GM19467 (cell line): Measurements from ENCODE around the gene ZBTB18.

Experiments
- ATAC-seq: cut with Tn5 transposase; IDR thresholded peaks from one replicate; pipeline ENCODE4 v1.9.1; 2021; ENCODE audit warnings: mild to moderate bottlenecking, moderate library complexity; ENCODE audit not compliant: unreplicated experiment

The ZBTB18 gene

DNA sequence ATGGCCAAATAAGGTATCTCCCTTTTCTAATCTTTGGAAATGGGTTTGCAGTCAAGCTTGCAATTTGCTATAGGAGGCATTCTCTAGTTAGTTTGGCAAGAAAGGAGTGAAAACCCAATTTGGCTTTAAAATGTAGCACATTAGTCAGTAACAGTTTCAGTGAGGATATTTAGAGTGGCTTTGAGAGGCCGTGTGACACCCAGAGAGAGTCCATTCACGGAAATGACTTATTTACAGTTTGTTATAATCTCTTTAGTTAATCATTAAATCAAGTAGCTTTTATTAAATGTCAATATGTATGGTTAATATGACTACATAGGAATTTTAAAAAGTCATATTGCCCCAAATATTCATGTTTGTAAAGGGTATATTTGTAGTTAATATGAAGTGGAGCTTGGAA lies 9.6 kb downstream of the ZBTB18 start:
- no peak for ATAC-seq

DNA sequence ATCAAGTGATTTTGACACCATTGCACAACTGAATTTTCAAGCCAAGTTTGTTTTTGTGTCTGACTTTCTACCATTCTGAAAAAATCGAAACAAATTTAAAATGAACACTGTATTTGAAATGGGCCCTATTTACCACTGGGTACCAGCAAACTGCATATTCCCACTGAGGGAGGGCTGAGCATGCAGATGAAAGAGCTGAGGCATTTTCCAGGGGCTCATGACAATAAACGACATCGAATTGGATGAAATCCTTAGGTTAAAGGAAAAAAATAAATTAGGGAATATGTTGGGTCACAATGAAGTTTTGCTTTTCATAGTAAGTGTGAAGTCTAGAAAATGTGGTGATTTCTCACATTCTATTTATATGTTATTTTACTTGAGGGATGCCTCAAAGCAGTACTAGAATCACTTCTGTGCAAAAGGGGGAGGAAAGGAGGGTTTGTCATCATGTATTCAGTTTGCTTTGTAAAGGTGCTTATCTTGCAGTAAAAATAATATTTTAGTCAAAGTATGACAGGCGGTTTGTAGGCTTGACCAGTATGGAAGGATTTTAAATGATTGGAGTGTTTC lies 11.2 kb downstream of the ZBTB18 start:
- ATAC-seq = no peak

DNA sequence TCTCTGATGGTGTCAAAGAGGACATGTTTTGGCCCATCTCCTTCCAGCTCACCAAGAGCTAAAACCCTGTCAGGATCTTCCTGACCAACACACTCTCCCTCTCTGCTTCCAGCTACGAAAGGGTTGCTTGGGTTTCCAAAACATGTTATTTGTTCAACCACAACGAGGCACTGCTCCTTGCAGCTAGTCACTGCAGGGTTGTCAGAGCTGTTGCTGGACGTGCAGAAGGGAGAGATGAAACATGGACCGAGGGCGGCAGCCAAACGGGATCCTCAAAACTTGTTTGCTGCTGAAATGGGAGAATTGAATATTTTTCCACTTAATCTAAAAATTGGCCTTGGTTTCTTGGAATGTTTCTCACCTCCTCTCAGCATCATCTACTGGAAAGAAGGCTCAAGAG lies 12.4 kb downstream of the ZBTB18 start:
- ATAC-seq = no peak

- no peak for ATAC-seq
These were observed 13.5 kb downstream of the ZBTB18 start for GRCh38 chr1:244064621-244065020.

DNA sequence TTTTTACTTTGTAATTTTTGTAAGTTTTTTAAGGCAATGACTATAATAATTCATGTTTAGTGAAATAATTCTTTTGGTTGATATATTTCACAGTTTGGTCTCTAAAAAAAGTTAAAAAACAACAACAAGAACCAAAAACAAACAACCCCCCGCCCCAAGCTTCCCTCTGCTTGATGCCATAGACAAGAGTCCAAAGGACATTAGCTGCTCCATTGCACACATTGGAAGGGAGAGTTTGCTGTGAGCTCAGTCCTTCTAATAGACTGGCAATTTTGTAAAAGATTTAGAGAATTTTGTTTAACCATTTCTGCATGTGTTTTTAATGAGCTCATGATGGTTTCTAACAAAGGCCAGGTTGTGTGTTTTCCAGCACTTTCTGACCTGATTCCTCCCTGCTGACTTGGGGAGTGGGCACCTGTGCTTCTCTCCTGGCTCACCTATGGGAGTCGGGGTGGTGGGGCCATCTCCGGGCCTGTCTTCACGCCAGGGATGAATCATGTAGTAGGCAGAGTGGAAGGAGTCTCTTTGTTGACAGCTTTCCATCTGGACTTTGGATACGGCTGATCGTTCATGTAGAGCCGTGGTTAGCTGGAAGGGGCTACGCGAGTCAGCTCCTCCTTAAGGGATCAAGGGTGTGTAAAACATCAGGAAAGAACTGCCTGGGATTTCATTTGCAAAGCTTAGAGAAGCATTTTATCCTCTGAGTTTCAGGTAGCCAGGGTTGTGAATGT lies 14.1 kb downstream of the ZBTB18 start:
- ATAC-seq = no peak

GRCh38 chr1:244065960-244066388 lies 14.9 kb downstream of the ZBTB18 start:
- no peak for ATAC-seq

- ATAC-seq = no peak
These were observed 16.1 kb downstream of the ZBTB18 start for GRCh38 chr1:244066954-244067716.

DNA sequence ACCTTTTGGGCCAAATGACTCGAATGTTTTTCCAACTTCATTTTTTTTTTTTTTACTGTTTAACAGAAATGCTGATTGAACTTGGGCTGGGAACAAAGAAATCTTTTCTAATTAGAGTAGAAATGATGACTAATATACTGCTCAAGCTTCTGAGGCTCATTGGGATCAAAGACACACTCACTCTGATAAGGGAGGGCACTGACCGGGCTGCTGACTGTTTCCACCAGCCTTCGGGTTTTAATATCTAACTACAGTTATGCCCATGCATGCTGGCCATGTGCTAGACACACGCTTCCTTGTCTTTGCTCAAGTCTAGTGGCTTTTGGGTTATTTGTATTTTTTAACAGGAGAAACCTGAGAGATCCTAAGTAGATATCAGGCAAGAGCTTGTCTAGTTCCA lies 16.8 kb downstream of the ZBTB18 start:
- ATAC-seq = no peak

GRCh38 chr1:244068567-244068966 lies 17.5 kb downstream of the ZBTB18 start:
- ATAC-seq = no peak

DNA sequence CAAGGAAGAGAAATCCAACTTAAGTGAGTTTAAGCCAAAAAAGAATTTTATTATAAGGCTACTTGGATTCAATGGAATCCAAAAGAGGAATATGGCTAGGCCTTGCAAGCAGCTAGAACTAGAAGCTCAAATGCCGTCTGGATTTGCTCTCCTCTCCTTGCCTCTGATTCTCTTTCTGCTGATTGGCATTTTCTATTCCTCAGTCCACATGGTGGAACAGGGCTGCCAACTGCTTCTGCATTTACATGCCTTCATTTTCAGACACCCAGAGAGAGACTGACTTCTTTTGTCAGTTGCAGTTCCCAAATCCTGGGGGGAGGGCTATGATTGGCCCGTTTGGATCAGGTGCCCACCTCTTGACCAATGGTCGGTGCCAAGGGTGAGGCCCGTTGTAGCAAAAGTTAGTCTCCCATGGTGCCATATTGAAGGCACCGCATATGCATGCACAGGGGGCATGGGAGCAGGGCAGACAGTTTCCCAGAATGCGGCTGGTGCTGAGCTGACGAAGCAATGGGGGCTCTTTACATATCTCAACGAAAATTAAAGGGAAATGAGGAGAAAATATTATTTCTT lies 18.3 kb downstream of the ZBTB18 start:
- no peak for ATAC-seq

GRCh38 chr1:244074559-244075171 lies 23.6 kb downstream of the ZBTB18 start:
- peak; percentile 65 for ATAC-seq

DNA sequence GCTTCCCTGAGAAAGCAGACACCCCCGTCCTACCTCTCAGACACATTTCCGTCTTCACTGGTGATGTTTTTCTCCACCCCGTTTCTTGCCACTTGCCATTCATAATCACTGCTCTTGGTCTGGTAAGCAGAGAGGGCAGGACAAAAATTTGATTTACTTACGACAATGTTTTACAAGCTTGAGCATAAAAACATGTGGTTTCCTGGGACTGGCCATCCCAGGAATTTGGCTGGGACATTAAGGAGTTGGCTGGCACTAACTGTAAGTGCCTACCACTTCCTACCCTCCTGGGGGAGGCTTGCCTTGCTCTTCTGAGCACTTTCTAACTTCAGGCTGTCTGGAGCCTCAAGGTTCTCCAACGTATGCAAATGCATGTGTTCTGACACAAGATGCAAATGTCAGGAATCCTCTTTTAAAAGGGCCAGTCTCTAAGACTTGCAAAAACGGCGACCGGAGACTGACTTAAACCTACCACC lies 24.2 kb downstream of the ZBTB18 start:
- ATAC-seq = no peak

GRCh38 chr1:244076740-244077139 lies 25.7 kb downstream of the ZBTB18 start:
- no peak for ATAC-seq

DNA sequence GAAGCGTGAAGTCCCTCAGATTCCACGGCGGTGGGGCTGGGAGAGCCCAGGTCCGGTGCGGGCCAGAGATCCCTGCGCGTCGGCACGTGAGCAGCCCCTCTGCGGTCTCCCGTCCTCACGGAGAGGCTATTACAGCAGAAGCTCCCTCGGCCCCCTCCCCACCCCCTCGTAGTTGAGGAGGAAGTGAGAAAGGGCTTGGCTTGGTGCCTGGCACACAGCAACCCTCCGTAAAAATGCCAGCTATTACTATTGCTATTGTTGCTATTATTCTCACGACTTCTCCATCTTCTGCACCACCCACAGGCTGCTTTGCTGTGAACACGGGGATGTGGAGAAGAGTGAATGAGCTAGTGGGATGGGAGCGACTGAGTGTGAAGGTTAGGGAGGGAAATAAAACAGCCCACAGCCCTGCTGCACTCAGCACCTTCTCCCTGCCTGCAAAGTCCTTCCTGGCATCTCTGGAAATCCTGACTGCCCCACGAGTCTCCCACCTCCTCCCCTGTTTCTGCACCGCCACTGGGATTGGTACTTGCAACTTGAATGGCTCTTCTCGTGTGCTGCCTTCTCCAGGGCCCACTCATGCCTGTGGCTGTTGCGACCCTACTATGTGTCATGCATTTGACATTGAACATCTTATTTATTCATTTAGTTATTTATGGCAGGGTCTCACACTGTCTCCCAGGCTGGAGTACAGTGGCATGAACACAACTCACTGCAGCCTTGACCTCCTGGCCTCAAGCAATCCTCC lies 26.6 kb downstream of the ZBTB18 start:
- no peak for ATAC-seq

DNA sequence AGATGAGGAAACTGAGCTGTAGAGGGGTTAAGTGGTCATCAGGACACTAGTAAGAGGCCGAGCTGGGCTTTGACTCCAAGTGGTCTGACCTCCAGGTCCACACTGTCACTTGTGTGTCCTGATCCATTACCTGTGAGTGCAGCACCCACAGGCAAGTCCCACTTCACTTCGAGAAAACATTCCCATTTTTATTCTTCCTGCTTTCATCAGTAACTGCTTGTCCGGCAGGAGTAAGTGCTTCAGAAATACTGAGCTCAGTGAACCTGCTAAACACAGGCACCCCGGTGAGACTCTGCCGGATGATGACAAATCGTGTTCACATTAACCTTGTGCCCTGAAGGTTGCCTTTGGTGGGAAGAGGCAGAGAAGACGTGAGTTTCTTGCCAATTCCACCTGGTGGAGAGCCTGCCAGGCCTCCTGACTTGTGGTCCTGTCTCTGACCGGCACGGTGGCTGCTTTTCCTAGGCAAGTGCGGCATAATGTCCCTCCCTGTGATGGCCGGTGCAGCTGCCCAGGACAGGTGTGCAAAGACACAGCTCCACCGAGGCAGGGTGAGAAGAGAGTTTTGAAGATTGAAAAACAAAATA lies 29.4 kb downstream of the ZBTB18 start:
- ATAC-seq = no peak

DNA sequence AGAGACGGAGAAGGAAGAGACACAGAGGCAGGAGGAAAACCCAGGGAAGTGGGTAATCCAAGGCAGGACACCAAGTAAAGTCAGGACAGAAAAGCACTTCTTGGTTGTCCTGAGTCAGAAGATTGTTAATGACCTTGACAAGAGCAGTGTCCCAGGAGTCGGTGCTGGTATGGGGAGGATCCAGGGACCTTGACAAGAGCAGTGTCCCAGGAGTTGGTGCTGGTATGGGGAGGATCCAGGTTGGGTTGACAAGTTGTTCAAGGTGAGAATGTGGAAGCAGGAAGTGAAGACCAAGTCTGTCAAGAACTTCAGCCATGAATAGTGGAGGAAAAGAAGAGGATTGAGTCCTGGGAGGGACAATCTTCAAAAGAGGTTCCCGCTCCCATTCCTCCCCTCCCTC lies 31.9 kb downstream of the ZBTB18 start:
- no peak for ATAC-seq

- no peak for ATAC-seq
These were observed 32.4 kb downstream of the ZBTB18 start for GRCh38 chr1:244083383-244083943.

GRCh38 chr1:244084763-244085162 lies 33.7 kb downstream of the ZBTB18 start:
- no peak for ATAC-seq

GRCh38 chr1:244085891-244086290 lies 34.8 kb downstream of the ZBTB18 start:
- ATAC-seq = no peak
